Measurements from ENCODE around the gene AK8.

Gene AK8

DNA sequence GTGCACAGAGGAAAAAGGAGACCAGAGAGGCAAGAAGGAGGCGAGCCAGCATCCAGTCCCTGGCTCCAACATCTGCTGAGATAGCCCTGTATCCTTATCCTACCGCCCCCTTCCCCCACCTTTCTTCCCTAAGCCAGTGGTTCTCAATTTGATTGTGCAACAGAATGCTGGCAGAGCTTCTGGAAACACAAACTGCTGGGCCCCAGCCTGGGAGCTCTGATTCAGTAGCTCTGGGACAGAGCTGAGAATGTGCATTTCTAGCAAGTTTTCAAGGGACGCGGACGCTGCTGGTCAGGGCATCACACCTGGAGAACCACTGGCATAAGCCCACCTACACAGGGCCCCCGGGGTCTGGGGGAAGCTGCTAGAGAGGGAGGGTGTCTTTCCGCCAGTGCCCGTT, 21.1 kb downstream of the AK8 start:
- Mint-ChIP-seq H3K36me3 (ENCODE audit: low read depth) (no peaks in the 10 kb centered on the region), H3K9me3 (no peaks in the 10 kb centered on the region), H3K27me3 (no peaks in the 10 kb centered on the region), H3K4me3 (no peak overlapping the region), H3K27ac (no peak overlapping the region), H3K4me1 (ENCODE audit: low read depth) (peaks cover 4% of the 10 kb centered on the region)

DNA sequence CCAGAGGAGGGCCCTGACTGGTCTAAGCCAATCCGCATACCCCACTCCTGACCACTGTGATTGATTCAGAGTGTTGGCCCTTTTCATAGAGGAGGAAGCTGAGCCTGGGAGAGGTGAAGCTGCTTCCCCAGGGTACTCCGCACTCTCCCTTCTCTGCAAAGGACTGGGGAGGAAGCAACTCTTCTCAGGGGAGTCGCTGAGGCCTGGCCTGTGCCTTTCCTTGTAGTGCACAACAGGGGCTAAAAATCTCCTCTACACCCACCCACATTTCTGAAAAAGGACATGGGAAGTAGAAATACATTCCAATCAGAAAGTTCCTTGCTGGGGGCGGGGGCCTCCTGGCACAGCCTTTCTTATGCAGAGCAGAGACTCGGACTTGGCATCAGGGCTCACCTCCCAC, 22.2 kb downstream of the AK8 start:
- Mint-ChIP-seq H3K4me3 (no peak overlapping the region), H3K27me3 (no peaks in the 10 kb centered on the region), H3K36me3 (ENCODE audit: low read depth) (no peaks in the 10 kb centered on the region), H3K27ac (no peak overlapping the region), H3K4me1 (ENCODE audit: low read depth) (peaks cover 11% of the 10 kb centered on the region), H3K9me3 (no peaks in the 10 kb centered on the region)

DNA sequence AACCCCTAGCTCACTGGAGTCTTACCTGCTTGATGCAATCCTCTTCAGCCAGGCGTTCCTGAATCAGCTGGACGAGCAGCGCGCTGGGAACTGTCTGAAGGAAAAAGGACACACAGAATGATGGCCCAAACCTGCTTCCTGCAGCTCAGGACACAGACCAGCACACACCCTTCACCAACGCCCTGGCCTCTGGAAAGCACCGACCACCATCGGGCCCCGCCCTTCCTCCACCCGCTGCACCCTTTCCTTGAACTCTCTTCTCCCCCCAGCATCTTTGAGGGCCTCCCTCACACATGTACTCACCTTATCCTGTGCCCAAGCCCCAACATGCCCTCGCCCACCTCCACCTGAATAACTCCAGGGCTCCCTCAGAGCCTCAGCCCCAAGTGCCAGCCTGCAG, 23.3 kb downstream of the AK8 start:
- no peaks in the 10 kb centered on the region for H3K27me3 Mint-ChIP-seq
- H3K4me3 Mint-ChIP-seq = no peak overlapping the region
- H3K36me3 Mint-ChIP-seq (ENCODE audit: low read depth) = no peaks in the 10 kb centered on the region
- H3K4me1 Mint-ChIP-seq (ENCODE audit: low read depth) = peaks cover 16% of the 10 kb centered on the region
- no peaks in the 10 kb centered on the region for H3K9me3 Mint-ChIP-seq
- no peak overlapping the region for H3K27ac Mint-ChIP-seq

DNA sequence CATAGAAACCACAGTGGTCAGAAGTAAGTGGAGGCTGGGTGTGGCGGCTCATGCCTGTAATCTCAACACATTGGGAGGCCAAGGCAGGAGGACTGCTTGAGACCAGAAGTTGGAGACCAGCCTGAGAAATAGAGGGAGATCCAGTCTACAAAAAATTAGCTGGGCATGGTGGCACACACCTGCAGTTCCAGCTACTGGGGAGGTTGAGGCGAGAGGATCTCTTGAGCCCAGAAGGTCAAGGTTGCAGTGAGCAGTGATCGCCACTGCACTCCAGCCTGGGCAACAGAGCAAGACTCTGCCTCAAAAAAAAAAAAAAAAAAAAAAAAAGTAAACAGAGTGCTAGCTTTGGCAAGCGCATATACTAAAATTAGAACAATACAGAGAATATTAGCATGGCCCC, 24.6 kb downstream of the AK8 start:
- Mint-ChIP-seq H3K27me3 (no peaks in the 10 kb centered on the region), H3K4me1 (ENCODE audit: low read depth) (peaks cover 22% of the 10 kb centered on the region), H3K27ac (no peak overlapping the region), H3K36me3 (ENCODE audit: low read depth) (no peaks in the 10 kb centered on the region), H3K4me3 (no peak overlapping the region), H3K9me3 (no peaks in the 10 kb centered on the region)

DNA sequence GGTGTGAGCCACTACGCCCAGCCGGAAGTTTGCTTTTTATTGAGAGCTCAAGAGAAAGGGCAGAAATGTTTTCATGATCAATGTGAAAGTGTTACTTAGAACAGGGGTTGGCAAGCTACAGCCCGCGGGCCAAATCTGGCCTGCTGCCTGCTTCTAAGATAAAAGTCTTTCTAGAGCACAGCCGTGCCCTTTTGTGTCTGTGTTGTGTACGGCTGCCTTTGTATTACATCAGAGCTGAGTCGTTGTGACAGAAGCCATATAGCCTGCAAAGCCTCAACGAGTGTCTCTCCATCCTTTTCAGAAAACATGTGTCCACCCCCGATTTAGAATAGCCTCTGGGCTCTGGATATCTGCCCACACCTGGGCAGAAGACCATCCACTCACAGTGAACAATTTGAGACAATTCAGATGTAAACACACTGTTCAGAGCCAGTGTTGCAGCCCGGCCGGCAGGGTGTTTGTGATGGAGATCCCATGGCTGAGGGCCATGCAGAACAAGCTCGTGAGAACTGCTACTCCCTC, 28.8 kb downstream of the AK8 start:
- H3K9me3 Mint-ChIP-seq = no peaks in the 10 kb centered on the region
- no peak overlapping the region for H3K27ac Mint-ChIP-seq
- H3K4me3 Mint-ChIP-seq = no peak overlapping the region
- H3K4me1 Mint-ChIP-seq (ENCODE audit: low read depth) = peaks cover 18% of the 10 kb centered on the region
- no peaks in the 10 kb centered on the region for H3K36me3 Mint-ChIP-seq (ENCODE audit: low read depth)
- no peaks in the 10 kb centered on the region for H3K27me3 Mint-ChIP-seq

DNA sequence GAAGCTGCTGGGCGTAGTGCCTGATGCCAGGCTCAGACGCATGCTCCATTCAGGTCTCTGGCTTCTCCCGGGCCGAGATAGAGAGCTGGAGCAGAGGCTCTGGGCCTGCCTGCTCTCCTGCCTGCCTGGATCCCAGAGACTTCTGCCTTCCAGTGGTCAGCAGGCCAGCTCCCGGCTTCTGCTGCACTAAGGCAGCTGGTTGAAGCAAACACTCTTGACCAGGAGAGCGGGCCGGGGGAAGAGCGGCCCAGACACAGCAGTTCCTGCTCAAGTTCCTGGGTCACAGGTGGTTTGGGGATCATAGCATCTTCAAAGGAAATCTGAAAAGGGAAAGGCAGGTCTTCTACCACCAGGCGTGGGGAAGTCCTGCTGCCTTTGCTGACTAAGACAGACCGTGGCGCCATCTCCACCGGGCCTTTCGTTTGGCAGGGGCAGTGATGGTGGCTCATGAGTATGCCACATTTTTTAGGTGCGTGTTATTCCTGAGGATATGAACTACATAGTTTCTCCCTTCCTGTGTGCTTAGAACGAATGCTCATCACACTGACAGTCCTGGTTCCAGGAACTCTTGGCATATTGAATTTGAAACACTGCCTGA, 31.1 kb downstream of the AK8 start:
- H3K4me3 Mint-ChIP-seq = no peak overlapping the region
- no peaks in the 10 kb centered on the region for H3K9me3 Mint-ChIP-seq
- H3K36me3 Mint-ChIP-seq (ENCODE audit: low read depth) = no peaks in the 10 kb centered on the region
- no peaks in the 10 kb centered on the region for H3K27me3 Mint-ChIP-seq
- no peak overlapping the region for H3K27ac Mint-ChIP-seq
- H3K4me1 Mint-ChIP-seq (ENCODE audit: low read depth) = peaks cover 18% of the 10 kb centered on the region

DNA sequence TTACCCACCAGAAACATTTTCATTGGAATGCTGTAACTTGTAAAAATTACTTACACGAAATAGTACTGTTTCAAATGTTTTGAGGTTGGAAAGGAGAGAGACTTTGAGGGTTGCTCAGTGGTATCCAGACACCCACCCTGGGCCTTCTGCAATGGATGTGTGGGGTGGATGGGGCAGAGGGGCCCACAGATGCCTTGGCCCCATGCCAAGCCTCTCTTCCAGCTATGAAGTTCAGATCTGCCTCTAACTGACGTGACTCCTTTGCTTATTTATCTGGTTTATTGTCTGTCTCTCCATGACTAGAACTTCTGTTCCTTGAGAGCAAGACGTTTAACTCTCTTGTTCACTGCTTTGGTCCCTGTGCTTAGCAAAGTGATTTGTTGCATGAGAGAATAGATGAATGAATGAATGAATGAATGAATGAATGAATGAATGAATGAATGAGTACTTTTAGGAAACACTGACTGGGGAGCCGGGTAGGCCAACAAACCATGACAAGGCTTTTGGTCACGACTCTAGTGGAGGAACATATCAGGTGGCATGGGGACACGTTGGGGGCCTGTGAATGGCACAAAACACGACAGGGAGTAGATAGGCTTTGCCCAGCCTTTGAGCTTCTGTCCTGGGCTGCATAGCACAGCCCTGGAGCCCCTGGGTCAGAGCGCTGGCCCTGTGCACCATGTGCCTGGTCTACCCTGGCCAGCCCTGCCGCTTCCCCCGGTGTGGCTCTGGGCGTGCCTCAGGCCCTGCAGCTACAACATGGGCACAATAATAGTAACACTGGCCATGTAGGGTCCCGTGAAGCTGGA, 31.8 kb downstream of the AK8 start:
- Mint-ChIP-seq H3K27me3 (no peaks in the 10 kb centered on the region), H3K4me3 (no peak overlapping the region), H3K9me3 (no peaks in the 10 kb centered on the region), H3K36me3 (ENCODE audit: low read depth) (no peaks in the 10 kb centered on the region), H3K4me1 (ENCODE audit: low read depth) (peaks cover 15% of the 10 kb centered on the region), H3K27ac (no peak overlapping the region)

DNA sequence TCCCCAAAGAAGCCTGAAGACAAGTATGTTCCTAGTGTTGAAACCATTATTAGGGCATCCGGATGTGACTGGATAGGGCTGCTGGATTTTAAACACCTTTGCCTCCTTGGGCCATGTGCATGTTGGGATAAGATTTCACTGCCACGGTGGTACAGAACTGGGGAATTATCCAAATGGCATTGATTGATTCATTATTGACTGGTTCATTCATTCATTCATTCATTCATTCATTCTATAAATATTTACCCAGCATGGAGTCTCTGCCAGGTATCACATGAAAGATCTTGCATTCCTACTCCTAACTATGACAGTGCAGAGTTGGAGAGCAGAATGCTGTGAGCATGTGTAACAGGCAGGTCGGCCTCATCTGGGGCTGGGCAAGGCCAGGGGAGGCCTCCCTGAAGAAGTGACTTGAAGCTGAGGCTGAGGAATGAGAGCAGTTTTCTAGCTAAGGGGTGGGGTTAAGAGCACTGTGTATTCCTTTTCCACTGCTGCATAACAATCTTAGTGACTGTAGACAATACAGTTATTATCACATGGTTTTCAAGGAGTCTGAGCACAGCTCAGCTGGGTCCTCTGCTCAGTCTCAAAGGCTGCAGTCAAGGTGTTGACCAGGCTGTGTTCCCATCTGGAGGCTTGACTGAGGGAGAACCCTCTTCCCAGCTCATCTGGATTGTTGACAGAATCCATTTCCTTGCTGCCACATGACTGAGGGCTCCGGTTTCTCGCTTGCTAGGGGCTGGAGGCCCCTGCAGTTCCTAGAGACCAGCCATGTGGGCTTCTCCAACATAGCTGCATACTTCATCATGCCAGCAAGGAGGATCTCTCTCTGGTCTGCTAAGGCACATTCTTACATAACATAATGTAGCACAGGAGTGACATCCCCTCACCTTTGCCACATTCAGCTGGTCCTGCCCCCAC, 35.7 kb downstream of the AK8 start:
- Mint-ChIP-seq H3K27me3 (no peaks in the 10 kb centered on the region), H3K36me3 (ENCODE audit: low read depth) (no peaks in the 10 kb centered on the region)

DNA sequence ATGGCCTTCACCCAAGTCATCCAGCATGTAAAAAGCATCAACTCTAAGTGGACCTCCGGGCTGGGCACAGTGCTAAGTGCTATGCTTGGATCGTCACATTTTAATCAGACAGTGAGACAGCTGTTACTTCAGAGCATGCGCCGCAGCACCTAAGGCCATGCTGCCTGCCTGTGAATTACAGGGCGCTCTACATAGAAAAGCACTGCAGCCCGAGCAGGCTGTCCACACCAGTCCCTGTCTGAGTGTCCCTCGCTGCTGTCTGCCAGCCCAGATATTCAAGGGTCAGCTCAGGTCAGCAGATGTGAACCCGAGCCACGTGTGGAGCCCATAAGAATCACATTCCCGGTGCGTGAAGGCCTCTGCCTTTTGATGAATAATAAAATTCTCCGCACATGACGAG, 37.1 kb downstream of the AK8 start:
- Mint-ChIP-seq H3K36me3 (ENCODE audit: low read depth) (no peaks in the 10 kb centered on the region), H3K27me3 (no peaks in the 10 kb centered on the region), H3K9me3 (no peaks in the 10 kb centered on the region), H3K4me3 (no peak overlapping the region), H3K27ac (no peak overlapping the region), H3K4me1 (ENCODE audit: low read depth) (no peaks in the 10 kb centered on the region)

More for the DNA sequence above, 35.7 kb downstream of the AK8 start:
- H3K4me1 Mint-ChIP-seq (ENCODE audit: low read depth) = no peaks in the 10 kb centered on the region
- H3K9me3 Mint-ChIP-seq = no peaks in the 10 kb centered on the region
- no peak overlapping the region for H3K4me3 Mint-ChIP-seq
- no peak overlapping the region for H3K27ac Mint-ChIP-seq

DNA sequence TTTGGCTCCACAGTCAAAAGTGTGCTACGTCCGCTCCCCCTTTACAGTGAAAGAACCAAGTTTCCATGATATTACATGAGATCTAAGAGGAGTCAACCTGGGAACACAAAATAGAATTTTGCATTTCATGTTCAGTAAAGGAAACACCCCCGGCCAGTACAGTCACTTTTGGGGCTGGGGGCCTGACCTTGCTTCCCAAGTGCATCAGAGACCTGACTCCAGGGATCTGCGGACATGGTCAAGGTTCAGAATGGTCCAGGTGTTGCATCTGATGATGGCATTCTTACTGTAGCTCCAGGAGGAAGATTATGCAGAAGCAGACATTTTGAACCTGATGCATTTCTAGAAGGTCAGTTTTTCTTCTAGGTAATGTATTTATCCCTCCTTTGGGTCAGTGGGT, 39.8 kb downstream of the AK8 start:
- Mint-ChIP-seq H3K27me3 (no peaks in the 10 kb centered on the region), H3K27ac (no peak overlapping the region), H3K4me1 (ENCODE audit: low read depth) (no peaks in the 10 kb centered on the region), H3K9me3 (no peaks in the 10 kb centered on the region), H3K4me3 (no peak overlapping the region), H3K36me3 (ENCODE audit: low read depth) (no peaks in the 10 kb centered on the region)

DNA sequence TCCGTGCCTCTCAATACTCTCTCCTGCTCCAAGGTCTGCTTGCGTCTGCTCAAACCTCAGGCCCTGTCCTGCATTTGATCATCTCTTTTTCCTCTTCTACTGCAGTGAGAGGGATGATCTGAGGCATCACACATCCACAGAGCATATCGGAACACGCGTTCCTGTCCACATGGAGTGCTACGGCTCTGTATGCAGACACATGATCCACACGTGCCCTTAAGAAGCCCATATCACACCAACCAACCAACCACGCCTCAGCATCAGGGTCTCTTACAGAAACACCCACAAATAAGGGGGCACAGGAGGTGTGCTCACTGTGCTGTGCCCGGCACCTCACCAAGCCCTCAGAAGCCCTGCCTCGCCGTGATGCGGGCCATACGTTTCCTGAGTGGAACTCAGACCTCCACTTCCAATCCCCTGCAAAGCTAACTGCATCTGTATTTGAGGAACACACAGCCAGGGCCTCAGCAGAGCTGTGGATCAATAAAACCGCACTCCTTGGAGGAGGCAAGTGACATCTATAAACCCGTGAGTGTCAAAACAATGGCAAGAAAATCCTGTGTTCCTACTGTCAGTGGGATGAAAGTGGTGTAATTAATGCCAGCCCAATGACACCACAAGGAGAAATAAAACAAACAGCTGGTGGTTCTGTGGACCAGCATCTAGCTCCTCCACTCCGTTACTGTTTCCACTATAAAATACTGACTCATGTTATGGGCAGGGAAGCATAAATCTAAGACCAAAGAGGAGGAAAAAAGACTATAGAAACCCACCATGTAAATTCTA, 40.4 kb downstream of the AK8 start:
- Mint-ChIP-seq H3K27me3 (no peaks in the 10 kb centered on the region), H3K9me3 (no peaks in the 10 kb centered on the region), H3K27ac (no peak overlapping the region), H3K36me3 (ENCODE audit: low read depth) (no peaks in the 10 kb centered on the region), H3K4me3 (no peak overlapping the region), H3K4me1 (ENCODE audit: low read depth) (no peaks in the 10 kb centered on the region)

DNA sequence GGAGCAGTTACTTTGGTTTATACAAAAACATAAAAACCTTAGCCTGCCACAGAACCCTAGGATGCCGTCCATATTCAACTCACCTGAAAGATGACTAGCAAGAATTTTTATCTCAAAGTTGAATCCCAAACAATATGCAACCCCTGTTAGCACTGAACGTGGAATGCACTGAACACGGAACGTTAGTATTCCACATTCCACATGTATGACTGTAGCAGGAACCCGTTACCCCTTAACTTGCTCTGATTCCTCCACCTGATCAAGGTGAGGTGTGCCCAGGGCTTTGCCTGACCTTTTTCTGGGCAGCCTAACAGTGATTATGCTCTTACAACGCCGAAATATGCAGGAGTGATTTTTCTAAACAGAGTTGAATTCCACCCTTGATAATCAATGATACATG, 43.7 kb downstream of the AK8 start:
- Mint-ChIP-seq H3K4me3 (no peak overlapping the region), H3K27ac (no peak overlapping the region), H3K4me1 (ENCODE audit: low read depth) (no peaks in the 10 kb centered on the region), H3K36me3 (ENCODE audit: low read depth) (no peaks in the 10 kb centered on the region), H3K9me3 (no peaks in the 10 kb centered on the region), H3K27me3 (peaks cover 4% of the 10 kb centered on the region)

DNA sequence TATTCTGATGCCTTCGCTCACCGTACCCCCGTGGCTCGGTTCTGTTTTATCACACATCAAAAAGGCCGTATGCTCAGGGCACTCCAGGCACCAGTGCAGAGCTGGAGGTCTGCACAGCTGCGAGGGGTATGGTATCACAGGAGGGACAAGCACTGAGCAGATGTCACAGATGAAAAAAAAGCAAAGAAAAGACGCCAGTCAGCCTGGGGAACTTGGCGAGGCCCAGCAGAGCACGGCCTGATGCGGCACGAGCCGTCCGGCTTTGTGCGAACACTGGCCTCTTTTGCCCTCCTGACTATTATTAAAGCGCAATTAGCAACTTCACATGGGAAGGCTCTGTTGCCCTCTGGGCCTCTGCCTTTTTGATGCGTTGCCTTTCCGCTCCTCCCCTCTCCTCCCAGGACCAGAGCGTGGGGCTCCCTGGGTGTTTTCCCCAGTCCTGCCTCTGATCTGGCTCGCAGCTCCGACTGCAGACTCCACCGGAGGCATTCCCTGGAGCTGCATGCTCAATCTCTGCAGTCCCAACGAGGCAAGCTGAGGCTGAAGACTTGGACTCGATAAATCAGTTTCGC, 44.4 kb downstream of the AK8 start:
- no peaks in the 10 kb centered on the region for H3K9me3 Mint-ChIP-seq
- H3K36me3 Mint-ChIP-seq (ENCODE audit: low read depth) = no peaks in the 10 kb centered on the region
- H3K4me3 Mint-ChIP-seq = no peak overlapping the region
- H3K4me1 Mint-ChIP-seq (ENCODE audit: low read depth) = no peaks in the 10 kb centered on the region
- peaks cover 4% of the 10 kb centered on the region for H3K27me3 Mint-ChIP-seq
- no peak overlapping the region for H3K27ac Mint-ChIP-seq

DNA sequence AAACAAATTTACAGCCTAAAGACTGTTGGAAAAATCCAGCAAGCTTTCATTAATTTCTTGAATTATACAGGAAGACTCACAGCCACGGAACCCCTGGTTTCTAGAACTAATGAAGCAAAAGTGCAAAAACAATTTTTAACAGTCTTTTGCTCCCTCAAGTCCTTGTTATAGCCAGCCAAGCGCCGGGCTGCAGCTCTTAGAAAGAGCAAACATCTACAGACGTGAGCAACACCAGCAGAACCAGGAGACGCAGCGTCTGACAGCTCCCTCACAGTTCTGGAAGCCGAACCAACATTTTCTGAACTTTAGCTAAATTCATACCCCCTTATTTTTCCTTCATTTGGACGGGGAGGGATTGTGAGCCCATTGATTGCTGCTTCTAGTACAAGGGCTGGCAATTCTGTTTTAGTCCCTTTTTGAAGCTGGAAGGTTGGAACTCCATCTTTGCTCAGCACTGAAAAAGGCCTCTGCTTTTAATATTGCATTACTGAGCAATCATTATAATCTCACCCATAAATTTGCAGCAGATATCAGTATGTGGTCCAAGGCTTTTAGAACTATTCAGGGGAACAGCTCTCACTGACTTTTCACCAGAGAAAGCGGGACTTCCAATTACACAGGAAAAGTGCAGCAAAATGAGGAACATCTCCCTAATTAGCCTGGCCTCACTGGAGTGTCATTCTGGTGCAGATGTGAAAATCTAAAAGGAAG, 45.8 kb downstream of the AK8 start:
- Mint-ChIP-seq H3K36me3 (ENCODE audit: low read depth) (no peaks in the 10 kb centered on the region), H3K4me3 (no peak overlapping the region), H3K4me1 (ENCODE audit: low read depth) (no peaks in the 10 kb centered on the region), H3K27ac (no peak overlapping the region), H3K27me3 (peaks cover 10% of the 10 kb centered on the region), H3K9me3 (no peaks in the 10 kb centered on the region)
